Measurements from ENCODE around the gene GNG14. TPM values are rescaled to one million over a fixed set of nuclear protein-coding genes. Genes with fewer than 3 reads are reported as not detected.

GNG14 gene
- total RNA-seq = not detected in 2 replicates

GRCh38 chr19:12687496-12688196 is at the start of gene GNG14:
GNG14 (plus strand) TSS chr19:12687998; CDS start chr19:12688049, 51 bp downstream.

GRCh38 chr19:12666265-12667048 is 21.3 kb upstream of the GNG14 start, which contains the start of the genes MAN2B1 and WDR83:
MAN2B1 (minus strand) TSS chr19:12666742; CDS start chr19:12666701, 41 bp downstream.
WDR83 (plus strand) TSS chr19:12666807; CDS start chr19:12669791, 2,984 bp downstream.

DNA sequence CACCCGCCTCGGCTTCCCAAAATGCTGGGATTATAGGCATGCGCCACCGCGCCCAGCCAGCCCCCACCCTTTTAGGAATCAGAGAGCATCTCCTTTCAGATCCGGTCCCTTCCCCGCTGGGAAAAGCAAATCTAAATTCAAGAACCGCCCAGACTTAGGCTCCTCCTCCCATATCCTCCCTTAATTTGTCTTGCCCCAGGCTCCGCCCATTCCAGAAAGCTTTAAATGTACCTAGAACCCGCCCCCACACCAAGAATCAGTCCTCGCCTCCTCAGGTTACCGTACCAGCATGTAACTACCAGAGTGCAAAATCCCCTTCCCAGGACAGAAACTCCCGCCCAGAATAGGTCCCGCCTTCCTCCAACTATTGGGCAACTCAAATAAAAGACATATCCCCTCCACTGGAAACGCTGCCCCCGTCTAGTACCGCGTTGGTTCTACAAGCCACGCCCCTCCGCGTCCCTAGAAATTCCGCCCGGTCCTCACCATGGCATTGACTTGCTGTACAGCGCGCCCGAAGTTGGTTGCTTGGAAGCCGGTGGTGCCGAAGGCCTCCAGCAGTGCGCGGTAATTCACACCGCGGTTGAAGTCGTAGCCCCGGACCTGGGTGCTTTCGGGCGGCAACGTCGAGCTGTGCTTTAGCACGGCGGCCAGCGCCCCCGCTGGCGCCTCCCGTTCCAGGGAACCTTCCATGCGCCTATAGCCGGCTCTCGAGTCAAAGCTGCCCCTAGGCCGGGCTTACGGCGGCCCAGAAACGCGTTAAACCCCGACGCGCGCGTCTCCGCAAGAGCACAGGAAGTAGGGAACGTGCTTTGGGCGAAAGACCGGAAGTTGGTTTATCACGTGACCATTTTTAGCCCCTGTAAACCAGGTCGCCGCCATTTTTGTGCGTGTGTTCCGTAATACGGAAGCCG is 6.5 kb upstream of the GNG14 start, which contains the start of gene DHPS:
Gene DHPS (minus strand): TSS at position 807 of the 914 bp plus-strand sequence. CDS start 114 bp downstream, at position 693.

GRCh38 chr19:12696366-12697335 is 8.9 kb downstream of the GNG14 start, which contains the start of gene FBXW9:
FBXW9 (minus strand) TSS chr19:12696631; CDS start chr19:12696581, 50 bp downstream.

DNA sequence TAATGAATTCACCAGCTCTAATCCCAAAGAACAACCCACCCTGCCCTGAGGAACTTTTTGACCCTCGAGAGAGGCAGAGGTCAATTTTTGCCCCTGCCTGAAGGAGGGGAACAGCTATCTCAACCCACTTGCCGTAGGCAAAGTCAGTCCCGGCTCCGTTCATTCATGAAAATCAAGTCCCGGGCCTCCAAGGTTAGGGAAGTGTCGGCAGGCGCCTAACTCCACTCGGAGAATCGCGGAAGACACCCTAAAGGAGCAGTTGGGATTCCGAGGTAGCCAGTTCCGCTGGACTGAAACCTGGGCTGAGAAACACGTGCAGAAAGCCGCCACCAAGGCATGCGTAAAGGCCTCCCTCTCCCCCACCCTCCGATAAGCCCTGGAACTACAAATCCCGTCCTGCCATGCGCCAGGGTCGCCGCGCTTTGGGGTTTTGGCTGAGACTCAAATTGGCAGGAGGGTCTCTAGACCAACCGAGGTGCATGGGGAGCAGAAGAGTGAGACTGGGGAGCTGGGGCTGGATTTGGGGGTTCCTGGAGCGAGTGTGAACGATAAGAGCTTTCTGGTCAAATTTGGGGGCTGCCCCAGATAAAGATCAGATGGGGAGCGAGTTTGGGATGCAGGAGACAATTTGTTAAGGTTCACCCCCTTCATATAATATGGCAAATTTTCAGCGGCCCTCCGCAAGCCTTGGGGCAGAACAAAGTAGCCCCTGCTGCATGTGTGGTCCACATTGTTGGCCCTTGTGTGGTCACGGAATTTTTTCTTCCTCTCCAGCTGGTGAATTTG is 36.0 kb downstream of the GNG14 start, which contains the start of gene TNPO2:
Gene TNPO2 (minus strand): TSS at position 292 of the 786 bp plus-strand sequence. CDS start 2,955 bp downstream, outside the sequence.

GRCh38 chr19:12736995-12737834 is 49.4 kb downstream of the GNG14 start, which contains the start of gene GET3:
GET3 (plus strand) TSS chr19:12737497; CDS start chr19:12737506, 9 bp downstream.

Other genes with a start within 250 kb of the GNG14 start
- gene ZNF443, start 247.0 kb upstream of the GNG14 start, total RNA-seq = 2.4 and 2.6 TPM in 2 replicates
- gene ZNF709, start 203.2 kb upstream of the GNG14 start, total RNA-seq = 3.2 and 3.8 TPM in 2 replicates
- 7.6 and 8.2 TPM in 2 replicates for gene ZNF564, start 136.5 kb upstream of the GNG14 start, total RNA-seq
- gene ZNF490, start 77.2 kb upstream of the GNG14 start, total RNA-seq = 6.7 and 7.4 TPM in 2 replicates
- 8.8 and 11.8 TPM in 2 replicates for gene ZNF791, start 77.1 kb upstream of the GNG14 start, total RNA-seq
- 22.1 and 27.6 TPM in 2 replicates for gene MAN2B1, start 21.3 kb upstream of the GNG14 start, total RNA-seq
- gene WDR83, start 21.2 kb upstream of the GNG14 start, total RNA-seq = 11.7 and 12.6 TPM in 2 replicates
- gene DHPS, start 6.1 kb upstream of the GNG14 start, total RNA-seq = 57.5 and 63.5 TPM in 2 replicates
- gene FBXW9, start 8.6 kb downstream of the GNG14 start, total RNA-seq = 3.9 and 4.6 TPM in 2 replicates
- 33.9 and 41.4 TPM in 2 replicates for gene TNPO2, start 35.9 kb downstream of the GNG14 start, total RNA-seq
- gene TRIR, start 46.7 kb downstream of the GNG14 start, total RNA-seq = 118 and 120 TPM in 2 replicates
- 120 and 140 TPM in 2 replicates for gene GET3, start 49.5 kb downstream of the GNG14 start, total RNA-seq
- under 0.01 TPM in 2 replicates for gene BEST2, start 63.8 kb downstream of the GNG14 start, total RNA-seq
- 16.4 and 22.4 TPM in 2 replicates for gene HOOK2, start 87.6 kb downstream of the GNG14 start, total RNA-seq
- 37.8 and 47.2 TPM in 2 replicates for gene JUNB, start 103.5 kb downstream of the GNG14 start, total RNA-seq
- 130 and 210 TPM in 2 replicates for gene PRDX2, start 113.8 kb downstream of the GNG14 start, total RNA-seq
- gene THSD8, start 114.1 kb downstream of the GNG14 start, total RNA-seq = 0.16 and 0.43 TPM in 2 replicates
- 7.6 TPM in 2 replicates for gene RNASEH2A, start 118.6 kb downstream of the GNG14 start, total RNA-seq
- gene RTBDN, start 146.6 kb downstream of the GNG14 start, total RNA-seq = 0.47 TPM in 1 of 2 replicates, not detected in the other
- 0.95 and 1.2 TPM in 2 replicates for gene MAST1, start 150.5 kb downstream of the GNG14 start, total RNA-seq
- 22.5 and 31.5 TPM in 2 replicates for gene DNASE2, start 193.5 kb downstream of the GNG14 start, total RNA-seq
- gene KLF1, start 199.2 kb downstream of the GNG14 start, total RNA-seq = not detected in 2 replicates
- gene GCDH, start 203.2 kb downstream of the GNG14 start, total RNA-seq = 12.4 and 14.8 TPM in 2 replicates
- 0.09 TPM in 1 of 2 replicates, not detected in the other for gene SYCE2, start 231.3 kb downstream of the GNG14 start, total RNA-seq
- gene FARSA, start 245.7 kb downstream of the GNG14 start, total RNA-seq = 27.2 and 30.9 TPM in 2 replicates